ENCODE measurements around the gene PLD5. TPM values are rescaled to one million over a fixed set of nuclear protein-coding genes. Genes with fewer than 3 reads are reported as not detected.
"Not testable (repeated sequence)": the region's sequence is repeated elsewhere in the genome, so short reads cannot be mapped to it uniquely, and the experiment has no call there.

The PLD5 gene
- total RNA-seq, 1 donor, result under 0.01 TPM

DNA sequence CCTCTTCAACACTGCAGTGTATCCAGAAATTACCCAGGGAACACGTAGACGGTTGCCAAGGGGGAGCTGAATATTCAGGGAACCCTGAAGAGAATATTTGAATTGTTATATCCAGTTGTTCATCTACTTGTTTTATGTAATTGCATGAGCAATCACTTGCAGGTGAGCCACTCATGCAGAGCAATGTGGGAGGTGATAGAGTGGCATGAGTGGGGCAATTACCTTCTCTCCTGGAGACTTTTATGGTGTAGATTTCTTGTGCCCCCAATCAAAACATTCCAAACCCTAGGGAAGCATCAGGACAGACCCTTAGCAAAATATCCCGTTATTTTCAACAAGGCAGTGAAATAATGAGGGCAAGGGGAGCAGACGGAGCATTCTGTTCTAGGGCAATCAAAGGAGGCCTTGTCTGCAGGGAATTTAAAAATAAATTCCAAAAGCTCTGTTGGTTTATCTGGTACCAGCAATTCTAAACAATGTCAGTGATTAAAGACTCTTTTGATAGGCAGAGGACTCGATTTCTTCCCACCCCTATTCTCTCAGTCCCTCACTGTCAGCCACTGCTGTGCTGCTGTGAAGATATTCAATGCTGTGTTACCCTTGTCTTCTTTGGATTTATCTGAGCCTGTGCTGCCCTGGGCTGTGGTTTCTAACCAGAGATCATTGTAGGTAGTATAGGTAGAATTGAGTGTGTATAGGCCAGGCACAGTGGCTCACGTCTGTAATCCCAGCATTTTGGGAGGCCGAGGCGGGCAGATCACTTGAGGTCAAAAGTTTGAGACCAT lies 345.4 kb downstream of the PLD5 start:
- no peaks in the 10 kb centered on the region for H3K27me3 ChIP-seq (ENCODE audit: insufficient read depth, low read length)
- no peaks in the 10 kb centered on the region for H3K9me3 ChIP-seq (ENCODE audit: low read depth, low read length)
- H3K4me1 ChIP-seq (ENCODE audit: insufficient read depth, low read length), result no peaks in the 10 kb centered on the region
- no peak overlapping the region for H3K4me3 ChIP-seq (ENCODE audit: low read length)

DNA sequence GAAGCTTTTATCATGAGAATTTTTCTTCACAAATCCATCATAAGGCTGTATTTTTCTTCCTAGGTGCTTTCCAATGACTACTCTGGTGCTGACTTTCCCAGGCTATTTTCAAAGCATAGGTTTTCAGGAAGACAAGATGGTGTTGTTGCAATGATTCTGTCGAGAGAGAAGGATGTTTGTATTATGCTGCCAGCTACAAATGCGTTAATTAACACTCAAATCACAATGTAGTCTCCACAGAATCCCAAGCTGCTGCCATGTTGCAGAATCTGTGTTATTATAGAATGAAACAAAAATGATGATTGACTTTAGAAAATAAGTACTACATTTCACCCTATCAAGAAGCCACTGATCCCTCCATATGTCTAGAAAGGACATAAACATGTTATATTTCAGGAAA lies 346.1 kb downstream of the PLD5 start:
- H3K27me3 ChIP-seq (ENCODE audit: insufficient read depth, low read length), result no peaks in the 10 kb centered on the region
- no peak overlapping the region for H3K4me3 ChIP-seq (ENCODE audit: low read length)
- H3K9me3 ChIP-seq (ENCODE audit: low read depth, low read length), result no peaks in the 10 kb centered on the region
- H3K4me1 ChIP-seq (ENCODE audit: insufficient read depth, low read length), result no peaks in the 10 kb centered on the region

DNA sequence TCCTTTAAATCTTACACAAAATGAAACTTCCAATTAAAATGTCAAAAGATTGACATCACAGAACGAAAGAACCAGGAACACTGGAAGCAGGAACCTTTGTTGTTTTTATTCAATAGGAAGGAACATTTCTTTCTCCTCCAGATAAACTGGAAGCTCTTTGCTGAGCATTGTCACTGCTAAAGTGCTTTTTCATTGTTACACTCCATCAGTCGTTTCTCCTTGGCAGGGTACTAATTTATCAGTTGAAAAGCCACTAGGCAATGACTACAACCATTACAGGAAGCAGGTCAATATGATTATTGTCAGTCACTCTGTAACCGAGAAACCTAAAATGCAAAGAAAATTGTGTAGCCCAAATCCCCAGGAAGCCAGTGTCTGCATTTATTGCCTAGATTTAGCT lies 362.4 kb downstream of the PLD5 start:
- no peak overlapping the region for H3K4me3 ChIP-seq (ENCODE audit: low read length)
- H3K9me3 ChIP-seq (ENCODE audit: low read depth, low read length), result no peaks in the 10 kb centered on the region
- H3K27me3 ChIP-seq (ENCODE audit: insufficient read depth, low read length), result no peaks in the 10 kb centered on the region
- H3K4me1 ChIP-seq (ENCODE audit: insufficient read depth, low read length), result no peaks in the 10 kb centered on the region

DNA sequence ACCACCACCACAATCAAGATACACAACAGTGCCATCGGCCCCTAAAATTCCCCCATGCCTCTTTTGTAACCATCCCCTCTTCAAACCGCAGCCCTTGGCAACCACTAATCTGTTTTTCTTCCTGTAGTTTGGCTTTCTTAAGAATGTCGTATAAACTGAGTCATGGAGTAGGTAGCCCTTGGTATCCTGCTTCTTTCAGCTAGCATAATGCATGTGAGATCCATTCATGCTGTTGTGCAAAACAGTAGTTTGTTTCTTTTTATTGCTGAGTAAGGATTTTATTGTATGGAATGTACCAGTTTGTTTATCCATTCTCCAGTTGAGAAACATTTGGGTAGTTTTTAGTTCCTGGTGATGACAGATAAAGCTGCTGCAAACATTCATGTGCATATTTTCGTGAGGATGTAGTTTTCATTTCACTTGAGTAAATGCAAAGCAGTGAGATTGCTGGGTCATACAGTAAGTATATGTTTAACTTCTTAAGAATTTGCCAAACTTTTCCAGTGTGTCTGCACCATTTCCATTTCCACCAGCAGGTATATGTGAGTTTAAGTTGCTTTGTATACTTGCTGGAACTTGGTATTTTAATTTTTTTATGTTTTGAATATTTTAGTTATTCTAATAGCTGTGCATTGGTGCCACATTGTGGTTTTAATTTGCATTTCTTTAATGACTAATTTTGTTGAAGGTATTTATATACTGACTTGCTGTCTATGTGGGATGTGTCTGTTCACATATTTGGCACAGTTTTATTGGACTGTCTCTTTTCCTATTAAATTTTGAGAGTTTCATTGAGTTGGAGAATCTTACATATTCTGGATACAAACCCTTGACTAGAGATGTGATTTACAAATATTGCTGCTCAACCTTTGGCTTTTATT lies 377.2 kb downstream of the PLD5 start:
- Histone ChIP-seq H3K9me3 (ENCODE audit: low read depth, low read length) (peaks cover 10% of the 10 kb centered on the region), H3K4me3 (ENCODE audit: low read length) (no peak overlapping the region), H3K4me1 (ENCODE audit: insufficient read depth, low read length) (no peaks in the 10 kb centered on the region), H3K27me3 (ENCODE audit: insufficient read depth, low read length) (no peaks in the 10 kb centered on the region)

DNA sequence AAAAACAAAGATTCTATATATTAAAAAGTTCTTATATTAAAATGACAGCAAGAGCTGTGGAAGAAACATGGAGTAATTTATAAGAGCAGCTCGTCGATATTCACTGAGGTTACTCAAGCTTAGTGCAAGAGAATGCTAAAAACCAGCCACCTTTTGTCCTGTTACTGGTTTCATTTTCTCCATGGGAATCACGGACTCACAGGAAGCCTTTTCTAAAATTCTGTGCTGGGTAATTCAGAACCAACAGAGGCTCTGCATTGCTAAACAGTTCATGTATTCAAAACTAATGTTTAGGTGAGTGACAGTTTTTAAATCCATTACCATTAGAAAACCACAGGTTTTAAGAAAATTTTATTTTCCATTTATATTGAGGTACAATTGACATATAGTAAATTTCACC lies 377.8 kb downstream of the PLD5 start:
- Histone ChIP-seq H3K4me3 (ENCODE audit: low read length) (no peak overlapping the region), H3K4me1 (ENCODE audit: insufficient read depth, low read length) (no peaks in the 10 kb centered on the region), H3K9me3 (ENCODE audit: low read depth, low read length) (peaks cover 10% of the 10 kb centered on the region), H3K27me3 (ENCODE audit: insufficient read depth, low read length) (no peaks in the 10 kb centered on the region)

DNA sequence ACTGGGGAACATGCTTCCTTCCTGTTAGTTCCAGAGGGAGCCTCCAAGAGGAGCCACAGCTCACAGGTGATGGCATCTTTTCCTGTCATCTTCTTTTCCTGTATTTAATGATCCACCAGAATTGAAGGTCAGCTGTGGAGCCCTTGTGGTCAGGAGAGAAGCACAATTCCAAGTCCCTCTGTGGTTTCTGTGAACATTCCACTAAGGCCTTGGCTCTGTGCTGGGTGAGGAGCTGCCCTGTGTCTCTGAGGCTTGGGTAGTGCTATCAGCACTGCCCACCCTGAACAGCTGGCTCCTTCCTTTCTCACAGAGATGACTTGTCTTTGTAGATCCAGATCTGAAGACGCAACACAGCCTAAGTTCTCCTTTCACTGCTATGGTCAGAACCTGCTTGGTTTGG lies 383.7 kb downstream of the PLD5 start:
- no peaks in the 10 kb centered on the region for H3K9me3 ChIP-seq (ENCODE audit: low read depth, low read length)
- peaks cover 8% of the 10 kb centered on the region for H3K4me1 ChIP-seq (ENCODE audit: insufficient read depth, low read length)
- no peaks in the 10 kb centered on the region for H3K27me3 ChIP-seq (ENCODE audit: insufficient read depth, low read length)
- no peak overlapping the region for H3K4me3 ChIP-seq (ENCODE audit: low read length)

DNA sequence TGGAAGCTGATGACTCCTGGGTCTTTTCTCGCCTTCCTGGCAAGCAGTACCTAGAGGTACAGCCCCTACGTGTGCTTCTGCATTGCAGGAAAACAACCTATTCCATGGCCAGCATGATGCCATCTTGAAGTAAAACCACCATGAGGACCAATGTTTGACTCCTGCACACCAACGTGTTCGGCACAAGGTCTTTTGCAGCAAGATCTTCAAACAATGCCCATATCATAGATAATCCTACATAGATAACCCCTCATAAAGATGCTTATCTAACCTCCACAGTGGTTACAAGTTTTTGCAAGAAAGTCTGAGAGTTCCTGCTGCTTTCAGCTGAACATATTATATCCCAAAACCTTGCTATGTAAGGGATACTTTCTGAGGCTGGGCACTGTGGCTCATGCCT lies 384.5 kb downstream of the PLD5 start:
- Histone ChIP-seq H3K4me1 (ENCODE audit: insufficient read depth, low read length) (peaks cover 8% of the 10 kb centered on the region), H3K27me3 (ENCODE audit: insufficient read depth, low read length) (no peaks in the 10 kb centered on the region)

DNA sequence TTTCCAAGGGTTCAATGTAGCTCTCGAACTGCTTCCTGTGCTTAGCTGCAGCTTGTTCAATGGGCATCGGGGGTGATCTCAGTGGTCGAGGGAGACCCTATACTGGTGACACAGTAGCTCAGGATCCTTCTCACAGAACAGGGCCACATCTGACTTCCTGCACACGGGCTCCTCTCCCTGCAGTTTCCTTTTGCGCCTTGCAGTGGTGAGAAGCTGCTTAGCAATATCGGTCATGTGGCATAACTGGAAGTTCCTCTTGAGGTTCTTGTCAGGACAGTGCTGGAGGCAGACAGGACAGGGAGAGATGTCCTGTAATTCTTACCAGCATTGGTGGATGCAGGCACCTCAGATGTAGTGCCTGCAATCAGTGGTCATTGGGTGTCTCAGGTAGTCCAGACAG lies 385.1 kb downstream of the PLD5 start:
- Histone ChIP-seq H3K27me3 (ENCODE audit: insufficient read depth, low read length) (no peaks in the 10 kb centered on the region), H3K4me3 (ENCODE audit: low read length) (no peak overlapping the region), H3K9me3 (ENCODE audit: low read depth, low read length) (no peaks in the 10 kb centered on the region), H3K4me1 (ENCODE audit: insufficient read depth, low read length) (peaks cover 8% of the 10 kb centered on the region)

More for the DNA sequence above, 384.5 kb downstream of the PLD5 start:
- Histone ChIP-seq H3K4me3 (ENCODE audit: low read length) (no peak overlapping the region), H3K9me3 (ENCODE audit: low read depth, low read length) (no peaks in the 10 kb centered on the region)

DNA sequence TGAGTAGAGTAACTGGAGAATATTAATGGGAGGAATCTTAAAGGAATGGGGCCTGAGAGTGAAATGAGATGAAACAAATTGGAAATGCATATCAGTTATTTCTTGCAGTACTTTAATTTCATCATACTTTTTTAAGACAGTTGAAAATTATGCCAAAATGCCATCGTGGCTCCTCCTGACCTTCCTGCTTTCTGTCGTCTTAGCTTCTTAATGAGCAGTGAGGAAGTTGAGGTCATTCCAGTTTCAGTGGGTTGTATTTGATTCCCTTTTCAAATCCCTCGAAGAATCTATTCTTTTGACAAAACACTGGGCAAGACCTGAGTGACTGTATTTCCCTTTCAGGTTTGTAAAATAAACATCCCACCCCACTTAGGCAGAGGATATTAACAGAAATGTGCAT lies 390.7 kb downstream of the PLD5 start:
- H3K9me3 ChIP-seq (ENCODE audit: low read depth, low read length), result no peaks in the 10 kb centered on the region
- H3K4me1 ChIP-seq (ENCODE audit: insufficient read depth, low read length), result no peaks in the 10 kb centered on the region
- no peak overlapping the region for H3K4me3 ChIP-seq (ENCODE audit: low read length)
- no peaks in the 10 kb centered on the region for H3K27me3 ChIP-seq (ENCODE audit: insufficient read depth, low read length)

DNA sequence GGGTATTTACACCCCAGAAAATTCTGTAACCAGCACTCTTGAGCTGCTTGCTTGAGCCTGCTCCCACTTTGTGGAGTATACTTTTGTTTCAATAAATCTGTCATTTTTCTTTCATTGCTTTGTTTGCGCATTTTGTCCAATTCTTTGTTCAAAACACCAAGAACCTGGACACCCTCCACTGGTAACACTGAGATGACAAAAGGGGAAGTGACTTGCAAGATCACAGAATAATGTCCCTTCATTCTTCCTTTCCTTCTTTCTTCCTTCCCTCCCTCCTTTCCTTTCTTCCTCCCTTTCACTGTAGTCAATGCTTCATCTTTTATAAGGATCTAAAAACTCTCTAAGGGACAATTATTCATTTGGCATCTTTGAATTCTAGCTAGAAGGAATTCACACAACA lies 391.1 kb downstream of the PLD5 start:
- Histone ChIP-seq H3K4me1 (ENCODE audit: insufficient read depth, low read length) (no peaks in the 10 kb centered on the region), H3K27me3 (ENCODE audit: insufficient read depth, low read length) (no peaks in the 10 kb centered on the region), H3K4me3 (ENCODE audit: low read length) (no peak overlapping the region), H3K9me3 (ENCODE audit: low read depth, low read length) (no peaks in the 10 kb centered on the region)

DNA sequence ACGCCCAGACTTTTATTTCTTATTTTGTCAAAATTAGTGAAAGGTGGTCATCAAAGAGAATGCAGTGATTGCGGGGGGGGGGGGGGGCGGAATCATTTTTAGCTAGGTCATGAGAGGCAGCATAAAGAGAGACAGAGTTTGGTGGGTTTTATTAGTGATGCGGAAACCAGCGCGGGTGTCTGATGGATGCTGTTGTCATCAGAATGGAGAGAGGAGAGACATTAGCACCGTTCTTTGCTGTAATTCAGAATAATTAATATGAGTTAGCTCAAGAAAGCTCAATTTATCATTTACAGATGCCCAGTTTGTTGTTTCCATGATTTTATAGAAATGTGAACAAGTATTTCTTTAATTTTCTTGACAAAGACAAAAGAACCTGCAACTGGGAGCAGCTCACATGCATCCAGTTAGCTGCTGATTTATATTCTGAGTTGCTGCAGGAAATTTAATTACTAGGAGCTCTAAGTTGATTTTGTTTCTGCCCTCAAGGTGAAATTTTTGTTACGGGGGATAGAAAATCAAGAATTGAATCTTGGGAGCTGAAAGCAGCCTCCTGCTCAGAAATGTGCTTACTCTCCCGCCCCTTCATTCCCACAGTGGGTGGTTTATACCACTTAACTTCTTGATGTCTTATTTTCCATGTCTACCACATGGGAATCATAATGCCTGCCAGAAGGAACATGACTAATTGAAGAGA lies 392.2 kb downstream of the PLD5 start:
- Histone ChIP-seq H3K9me3 (ENCODE audit: low read depth, low read length) (no peaks in the 10 kb centered on the region), H3K4me3 (ENCODE audit: low read length) (no peak overlapping the region), H3K4me1 (ENCODE audit: insufficient read depth, low read length) (no peaks in the 10 kb centered on the region), H3K27me3 (ENCODE audit: insufficient read depth, low read length) (no peaks in the 10 kb centered on the region)

DNA sequence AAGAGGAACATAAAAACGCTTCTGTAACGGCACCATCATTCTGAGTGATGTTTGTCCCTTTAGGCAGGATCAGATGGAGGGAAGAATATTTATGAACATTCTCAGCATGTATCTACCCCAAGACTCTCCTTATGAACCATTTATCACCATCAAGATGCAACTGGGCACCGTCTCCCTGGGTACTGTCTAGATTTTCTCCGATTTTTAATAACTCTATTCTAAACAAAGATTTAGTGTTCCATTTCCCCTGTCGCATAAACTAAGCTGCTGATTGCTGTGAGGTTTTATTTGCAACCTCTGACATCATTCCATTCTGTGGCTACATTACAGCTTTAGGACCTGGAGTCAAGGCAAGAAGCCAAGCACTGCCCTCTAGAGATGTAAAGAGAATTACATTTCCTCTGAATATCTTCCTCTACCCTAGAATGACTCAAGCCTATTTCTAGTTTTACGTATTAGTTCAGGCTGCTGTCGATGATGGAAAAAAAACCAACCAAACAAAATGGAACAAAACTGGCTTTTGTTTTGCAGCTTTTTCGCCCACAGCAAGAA lies 395.5 kb downstream of the PLD5 start:
- Histone ChIP-seq H3K27me3 (ENCODE audit: insufficient read depth, low read length) (no peaks in the 10 kb centered on the region), H3K9me3 (ENCODE audit: low read depth, low read length) (no peaks in the 10 kb centered on the region), H3K4me3 (ENCODE audit: low read length) (no peak overlapping the region), H3K4me1 (ENCODE audit: insufficient read depth, low read length) (no peaks in the 10 kb centered on the region)

DNA sequence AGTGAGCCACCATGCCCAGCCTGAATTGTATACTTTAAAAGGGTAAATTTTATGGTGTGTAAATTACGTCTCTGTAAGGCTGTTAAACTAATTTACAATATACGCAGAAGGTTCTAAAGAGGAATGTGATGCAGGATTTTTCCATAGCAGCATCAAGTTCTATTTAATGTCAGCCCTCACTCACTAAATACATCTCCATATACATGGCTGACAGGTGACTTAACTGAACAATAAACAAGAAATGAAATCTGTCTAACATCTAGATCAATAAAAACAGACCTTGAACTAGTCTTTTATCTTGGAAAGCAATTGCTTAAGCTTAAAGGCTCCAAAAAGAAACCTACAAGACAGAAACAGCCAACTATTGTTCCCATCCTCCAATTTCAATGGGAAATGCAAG lies 404.1 kb downstream of the PLD5 start:
- Histone ChIP-seq H3K27me3 (ENCODE audit: insufficient read depth, low read length) (no peaks in the 10 kb centered on the region), H3K4me1 (ENCODE audit: insufficient read depth, low read length) (no peaks in the 10 kb centered on the region), H3K9me3 (ENCODE audit: low read depth, low read length) (no peaks in the 10 kb centered on the region), H3K4me3 (ENCODE audit: low read length) (no peak overlapping the region)

DNA sequence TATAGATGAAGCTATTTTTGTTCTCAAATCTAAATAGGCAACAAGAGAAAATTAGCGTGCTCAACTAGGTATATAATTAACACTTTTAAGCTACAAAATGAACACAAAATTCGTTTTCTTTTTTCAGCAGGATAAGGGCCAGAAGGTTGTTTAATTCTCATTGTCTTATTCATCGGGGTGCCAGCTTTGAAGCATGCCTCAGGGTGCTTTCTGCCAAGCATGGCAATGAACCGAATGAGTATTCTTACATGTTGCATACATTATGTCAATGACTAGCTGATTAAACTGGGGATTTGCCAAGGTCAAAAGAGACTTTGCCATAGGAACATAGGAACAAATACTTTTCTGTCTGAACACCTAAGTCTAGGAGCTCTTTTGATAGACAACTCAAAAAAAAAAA lies 423.6 kb downstream of the PLD5 start:
- no peaks in the 10 kb centered on the region for H3K27me3 ChIP-seq (ENCODE audit: insufficient read depth, low read length)
- H3K4me1 ChIP-seq (ENCODE audit: insufficient read depth, low read length), result no peaks in the 10 kb centered on the region
- H3K4me3 ChIP-seq (ENCODE audit: low read length), result no peak overlapping the region
- H3K9me3 ChIP-seq (ENCODE audit: low read depth, low read length), result no peaks in the 10 kb centered on the region

DNA sequence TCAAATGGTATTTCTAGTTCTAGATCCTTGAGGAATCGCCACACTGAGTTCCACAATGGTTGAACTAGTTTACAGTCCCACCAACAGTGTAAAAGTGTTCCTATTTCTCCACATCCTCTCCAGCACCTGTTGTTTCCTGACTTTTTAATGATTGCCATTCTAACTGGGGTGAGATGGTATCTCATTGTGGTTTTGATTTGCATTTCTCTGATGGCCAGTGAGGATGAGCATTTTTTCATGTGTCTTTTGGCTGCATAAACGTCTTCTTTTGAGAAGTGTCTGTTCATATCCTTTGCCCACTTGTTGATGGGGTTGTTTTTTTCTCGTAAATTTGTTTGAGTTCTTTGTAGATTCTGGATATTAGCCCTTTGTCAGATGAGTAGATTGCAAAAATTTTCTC lies 427.2 kb downstream of the PLD5 start:
- H3K4me3 ChIP-seq (ENCODE audit: low read length); H3K9me3 ChIP-seq (ENCODE audit: low read depth, low read length); H3K27me3 ChIP-seq (ENCODE audit: insufficient read depth, low read length); H3K4me1 ChIP-seq (ENCODE audit: insufficient read depth, low read length): not testable (repeated sequence)

All from mononuclear cell (primary cell).